ENCODE results near the gene EPB41L4B. TPM values are rescaled to one million over a fixed set of nuclear protein-coding genes. Genes with fewer than 3 reads are reported as not detected.
A peak's percentile ranks its signal among the peaks of the same experiment; 100 is the strongest.

EPB41L4B gene
- total RNA-seq, 6 experiments from 2014 or later = 0.33 to 0.37 (median 0.35) TPM; not detected in 2

DNA sequence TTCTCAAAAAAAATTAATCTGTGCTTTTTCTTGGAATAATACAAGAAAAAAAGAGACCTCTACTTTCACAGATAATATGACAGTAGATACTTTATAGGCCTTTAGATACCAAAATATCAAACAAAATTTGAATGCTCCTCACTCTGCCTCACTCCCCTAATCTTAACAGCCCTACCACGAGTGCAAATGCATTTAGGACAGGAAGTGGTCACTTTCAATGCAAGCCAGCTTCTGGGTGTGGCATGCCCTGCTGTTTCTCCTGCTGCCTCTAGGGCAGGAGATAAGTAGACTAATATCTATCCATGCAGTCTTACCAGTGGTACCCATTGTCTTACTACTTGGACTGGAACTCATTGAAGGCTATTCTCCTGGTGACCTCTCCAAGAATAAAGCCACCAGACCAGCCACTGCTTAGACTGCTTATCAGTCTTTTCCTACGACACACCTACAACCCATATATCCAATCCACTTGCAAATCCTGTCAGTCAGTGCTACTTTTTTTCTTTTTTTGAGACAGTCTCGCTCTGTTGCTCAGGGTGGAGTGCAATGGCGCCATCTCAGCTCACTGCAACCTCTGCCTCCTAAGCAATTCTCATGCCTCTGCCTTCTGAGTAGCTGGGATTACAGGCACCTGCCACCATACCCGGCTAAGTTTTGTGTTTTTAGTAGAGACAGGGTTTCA lies 176.8 kb downstream of the EPB41L4B start:
- peaks cover 6% of the 10 kb centered on the region for H3K4me1 Mint-ChIP-seq (ENCODE audit: low read depth)
- H3K36me3 Mint-ChIP-seq (ENCODE audit: low read depth) = no peaks in the 10 kb centered on the region
- H3K4me3 Mint-ChIP-seq = no peak overlapping the region
- H3K27ac Mint-ChIP-seq = no peak overlapping the region
- no peaks in the 10 kb centered on the region for H3K9me3 Mint-ChIP-seq
- TF ChIP-seq, protein P1, sequence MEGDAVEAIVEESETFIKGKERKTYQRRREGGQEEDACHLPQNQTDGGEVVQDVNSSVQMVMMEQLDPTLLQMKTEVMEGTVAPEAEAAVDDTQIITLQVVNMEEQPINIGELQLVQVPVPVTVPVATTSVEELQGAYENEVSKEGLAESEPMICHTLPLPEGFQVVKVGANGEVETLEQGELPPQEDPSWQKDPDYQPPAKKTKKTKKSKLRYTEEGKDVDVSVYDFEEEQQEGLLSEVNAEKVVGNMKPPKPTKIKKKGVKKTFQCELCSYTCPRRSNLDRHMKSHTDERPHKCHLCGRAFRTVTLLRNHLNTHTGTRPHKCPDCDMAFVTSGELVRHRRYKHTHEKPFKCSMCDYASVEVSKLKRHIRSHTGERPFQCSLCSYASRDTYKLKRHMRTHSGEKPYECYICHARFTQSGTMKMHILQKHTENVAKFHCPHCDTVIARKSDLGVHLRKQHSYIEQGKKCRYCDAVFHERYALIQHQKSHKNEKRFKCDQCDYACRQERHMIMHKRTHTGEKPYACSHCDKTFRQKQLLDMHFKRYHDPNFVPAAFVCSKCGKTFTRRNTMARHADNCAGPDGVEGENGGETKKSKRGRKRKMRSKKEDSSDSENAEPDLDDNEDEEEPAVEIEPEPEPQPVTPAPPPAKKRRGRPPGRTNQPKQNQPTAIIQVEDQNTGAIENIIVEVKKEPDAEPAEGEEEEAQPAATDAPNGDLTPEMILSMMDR (IDR thresholded peaks at IDR 0.05) = peak; percentile 61
- peak; percentile 35 for DNase-seq
- peaks cover 18% of the 10 kb centered on the region for H3K27me3 Mint-ChIP-seq (ENCODE audit: insufficient read depth)

- Mint-ChIP-seq H3K9me3 (no peaks in the 10 kb centered on the region), H3K27ac (no peak overlapping the region), H3K36me3 (ENCODE audit: low read depth) (no peaks in the 10 kb centered on the region), H3K4me3 (no peak overlapping the region), H3K4me1 (ENCODE audit: low read depth) (peaks cover 6% of the 10 kb centered on the region), H3K27me3 (ENCODE audit: insufficient read depth) (peaks cover 11% of the 10 kb centered on the region)
- no peak for DNase-seq
- TF ChIP-seq, protein P1 (IDR thresholded peaks at IDR 0.05) = no peak
Measured at GRCh38 chr9:109141375-109141774, 179.5 kb downstream of the EPB41L4B start.

- Mint-ChIP-seq H3K36me3 (ENCODE audit: low read depth) (no peaks in the 10 kb centered on the region), H3K27ac (no peak overlapping the region), H3K27me3 (ENCODE audit: insufficient read depth) (peaks cover 8% of the 10 kb centered on the region), H3K4me1 (ENCODE audit: low read depth) (peaks cover 6% of the 10 kb centered on the region), H3K9me3 (no peaks in the 10 kb centered on the region), H3K4me3 (no peak overlapping the region)
- no peak for DNase-seq
- TF ChIP-seq, protein P1 (IDR thresholded peaks at IDR 0.05) = no peak
Measured at GRCh38 chr9:109139851-109140250, 181.0 kb downstream of the EPB41L4B start.

DNA sequence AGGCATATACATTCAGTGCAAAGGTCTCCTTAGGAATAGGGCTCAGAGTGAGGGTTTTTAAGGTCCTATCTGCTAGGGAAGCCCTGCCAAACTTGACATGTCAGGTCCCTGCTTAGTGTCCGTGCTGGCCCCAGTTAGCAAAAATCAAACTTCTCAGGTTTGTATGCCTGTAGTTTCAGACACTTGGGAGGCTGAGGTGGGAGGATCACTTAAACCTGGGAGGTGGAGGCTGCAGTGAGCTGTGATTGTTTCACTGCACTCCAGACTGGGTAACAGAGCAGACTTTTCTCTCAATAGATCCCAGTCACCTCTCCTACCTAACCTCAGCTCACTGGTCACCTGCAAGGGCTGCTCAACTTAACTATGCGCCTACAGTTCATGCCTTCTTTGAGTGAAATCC lies 182.4 kb downstream of the EPB41L4B start:
- no peak for DNase-seq
- Mint-ChIP-seq H3K36me3 (ENCODE audit: low read depth) (no peaks in the 10 kb centered on the region), H3K9me3 (no peaks in the 10 kb centered on the region), H3K27me3 (ENCODE audit: insufficient read depth) (peaks cover 7% of the 10 kb centered on the region), H3K4me1 (ENCODE audit: low read depth) (no peaks in the 10 kb centered on the region), H3K27ac (no peak overlapping the region), H3K4me3 (no peak overlapping the region)
- TF ChIP-seq, protein P1 (IDR thresholded peaks at IDR 0.05) = no peak

DNA sequence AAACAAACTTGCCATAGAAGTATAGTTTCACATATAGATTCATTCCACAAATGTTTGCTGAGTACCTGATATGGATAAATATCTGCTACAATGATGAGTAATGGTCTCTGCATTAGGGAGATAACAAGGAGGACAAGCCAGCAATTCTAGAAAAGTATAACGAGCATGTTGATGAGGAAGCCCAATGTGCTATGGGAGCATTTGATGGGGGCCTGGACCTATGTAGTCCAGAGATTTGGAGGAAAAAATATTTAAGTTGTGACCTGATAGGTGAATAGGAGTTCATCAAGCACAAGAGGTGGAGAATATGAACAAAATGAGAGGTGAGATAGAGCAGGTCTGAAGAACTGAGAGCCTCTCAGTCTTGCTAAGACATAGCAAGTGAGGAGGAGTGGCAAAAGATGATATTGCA lies 186.7 kb downstream of the EPB41L4B start:
- H3K4me1 Mint-ChIP-seq (ENCODE audit: low read depth) = no peaks in the 10 kb centered on the region
- H3K27me3 Mint-ChIP-seq (ENCODE audit: insufficient read depth) = peaks cover 9% of the 10 kb centered on the region
- no peak for DNase-seq
- TF ChIP-seq, protein P1 (IDR thresholded peaks at IDR 0.05) = no peak
- H3K36me3 Mint-ChIP-seq (ENCODE audit: low read depth) = no peaks in the 10 kb centered on the region
- H3K27ac Mint-ChIP-seq = no peak overlapping the region
- no peak overlapping the region for H3K4me3 Mint-ChIP-seq
- H3K9me3 Mint-ChIP-seq = no peaks in the 10 kb centered on the region

All from HFFc6 (cell line).